ENCODE data around the gene UBN1. TPM values are rescaled to one million over a fixed set of nuclear protein-coding genes. Genes with fewer than 3 reads are reported as not detected.

UBN1 gene, protein sequence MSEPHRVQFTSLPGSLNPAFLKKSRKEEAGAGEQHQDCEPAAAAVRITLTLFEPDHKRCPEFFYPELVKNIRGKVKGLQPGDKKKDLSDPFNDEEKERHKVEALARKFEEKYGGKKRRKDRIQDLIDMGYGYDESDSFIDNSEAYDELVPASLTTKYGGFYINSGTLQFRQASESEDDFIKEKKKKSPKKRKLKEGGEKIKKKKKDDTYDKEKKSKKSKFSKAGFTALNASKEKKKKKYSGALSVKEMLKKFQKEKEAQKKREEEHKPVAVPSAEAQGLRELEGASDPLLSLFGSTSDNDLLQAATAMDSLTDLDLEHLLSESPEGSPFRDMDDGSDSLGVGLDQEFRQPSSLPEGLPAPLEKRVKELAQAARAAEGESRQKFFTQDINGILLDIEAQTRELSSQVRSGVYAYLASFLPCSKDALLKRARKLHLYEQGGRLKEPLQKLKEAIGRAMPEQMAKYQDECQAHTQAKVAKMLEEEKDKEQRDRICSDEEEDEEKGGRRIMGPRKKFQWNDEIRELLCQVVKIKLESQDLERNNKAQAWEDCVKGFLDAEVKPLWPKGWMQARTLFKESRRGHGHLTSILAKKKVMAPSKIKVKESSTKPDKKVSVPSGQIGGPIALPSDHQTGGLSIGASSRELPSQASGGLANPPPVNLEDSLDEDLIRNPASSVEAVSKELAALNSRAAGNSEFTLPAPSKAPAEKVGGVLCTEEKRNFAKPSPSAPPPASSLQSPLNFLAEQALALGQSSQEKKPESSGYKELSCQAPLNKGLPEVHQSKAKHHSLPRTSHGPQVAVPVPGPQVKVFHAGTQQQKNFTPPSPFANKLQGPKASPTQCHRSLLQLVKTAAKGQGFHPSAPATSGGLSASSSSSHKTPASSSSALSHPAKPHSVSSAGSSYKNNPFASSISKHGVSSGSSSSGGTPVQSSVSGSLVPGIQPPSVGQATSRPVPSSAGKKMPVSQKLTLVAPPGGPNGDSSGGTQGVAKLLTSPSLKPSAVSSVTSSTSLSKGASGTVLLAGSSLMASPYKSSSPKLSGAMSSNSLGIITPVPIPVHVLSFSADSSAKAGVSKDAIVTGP (N-terminal part only)
- 19.0 TPM for polyA plus RNA-seq (2013, experiment 1 of 2)
- polyA plus RNA-seq (2013, experiment 2 of 2): 19.4 TPM

GRCh38 chr16:4846901-4847773 lies at the start of gene UBN1, which contains the start of gene GLYR1:
Gene UBN1, plus strand, starts transcription at chr16:4847481. Its CDS starts 5,437 bp downstream, at chr16:4852918.
Gene GLYR1, minus strand, starts transcription at chr16:4847288. Its CDS starts 23 bp downstream, at chr16:4847265.
- no CpG with 5 or more reads among the region's 126 CpGs for WGBS (ENCODE audit: extremely low coverage, insufficient coverage, low lambda C conversion rate)
- no peak within 1 kb of the TSS for H4K5ac ChIP-seq (ENCODE audit: low read length)
- peaks cover 2% of the 10 kb centered on the region for H3K4me1 ChIP-seq (ENCODE audit: control insufficient read depth, low read depth, low read length)
- H2AK5ac ChIP-seq (ENCODE audit: low read length): no peak within 1 kb of the TSS
- no peaks in the 10 kb centered on the region for H3K27me3 ChIP-seq (ENCODE audit: insufficient read depth, low read length, poor library complexity)
- peaks cover 50% of the 10 kb centered on the region for H3K79me2 ChIP-seq (ENCODE audit: control insufficient read depth, insufficient read depth, low read length)
- H3K36me3 ChIP-seq (ENCODE audit: control insufficient read depth, insufficient read depth, low read length): no peaks in the 10 kb centered on the region
- H2BK5ac ChIP-seq (ENCODE audit: low read length): no peak within 1 kb of the TSS
- peak within 1 kb of the TSS; percentile 86 for H3K4me2 ChIP-seq (ENCODE audit: low read length)
- peak within 1 kb of the TSS; percentile 63 for H3K4ac ChIP-seq (ENCODE audit: low read depth, low read length)
- no peak within 1 kb of the TSS for H4K8ac ChIP-seq (ENCODE audit: low read depth, low read length)
- peak within 1 kb of the TSS; percentile 92 for H3K9ac ChIP-seq (ENCODE audit: low read length)
- H2BK15ac ChIP-seq (replicated peaks; ENCODE audit: low read depth): no peak within 1 kb of the TSS
- peak; percentile 99 for DNase-seq
- peak within 1 kb of the TSS; percentile 74 for H3K23ac ChIP-seq (ENCODE audit: low read length)
- peak within 1 kb of the TSS; percentile 35 for H3K18ac ChIP-seq (ENCODE audit: low read length)
- peaks cover 14% of the 10 kb centered on the region for H3K79me1 ChIP-seq (ENCODE audit: low read length)
- H3K27ac ChIP-seq (ENCODE audit: low read depth, low read length): peak within 1 kb of the TSS; percentile 86
- H3K56ac ChIP-seq (ENCODE audit: low read length): peak within 1 kb of the TSS; percentile 94
- H2BK120ac ChIP-seq (ENCODE audit: low read depth, low read length): no peak within 1 kb of the TSS
- peak within 1 kb of the TSS; percentile 92 for H3K4me3 ChIP-seq (ENCODE audit: low read length)

GRCh38 chr16:4797805-4798252 lies 49.5 kb upstream of the UBN1 start:
- no peaks in the 10 kb centered on the region for H3K27me3 ChIP-seq (ENCODE audit: insufficient read depth, low read length, poor library complexity)
- H3K79me1 ChIP-seq (ENCODE audit: low read length): no peaks in the 10 kb centered on the region
- no peaks in the 10 kb centered on the region for H3K79me2 ChIP-seq (ENCODE audit: control insufficient read depth, insufficient read depth, low read length)
- H2AK5ac ChIP-seq (ENCODE audit: low read length): no peak overlapping the region
- H2BK5ac ChIP-seq (ENCODE audit: low read length): no peak overlapping the region
- WGBS (ENCODE audit: extremely low coverage, insufficient coverage, low lambda C conversion rate): no CpG with 5 or more reads among the region's 22 CpGs
- no peak overlapping the region for H3K56ac ChIP-seq (ENCODE audit: low read length)
- no peak overlapping the region for H3K18ac ChIP-seq (ENCODE audit: low read length)
- H3K27ac ChIP-seq (ENCODE audit: low read depth, low read length): no peak overlapping the region
- DNase-seq: no peak
- H4K5ac ChIP-seq (ENCODE audit: low read length): no peak overlapping the region
- no peak overlapping the region for H4K8ac ChIP-seq (ENCODE audit: low read depth, low read length)
- H3K4me3 ChIP-seq (ENCODE audit: low read length): no peak overlapping the region
- H3K36me3 ChIP-seq (ENCODE audit: control insufficient read depth, insufficient read depth, low read length): no peaks in the 10 kb centered on the region
- H3K4ac ChIP-seq (ENCODE audit: low read depth, low read length): no peak overlapping the region
- no peaks in the 10 kb centered on the region for H3K4me1 ChIP-seq (ENCODE audit: control insufficient read depth, low read depth, low read length)
- H3K9ac ChIP-seq (ENCODE audit: low read length): no peak overlapping the region
- H2BK120ac ChIP-seq (ENCODE audit: low read depth, low read length): no peak overlapping the region
- H3K23ac ChIP-seq (ENCODE audit: low read length): no peak overlapping the region
- no peak overlapping the region for H3K4me2 ChIP-seq (ENCODE audit: low read length)
- H2BK15ac ChIP-seq (replicated peaks; ENCODE audit: low read depth): no peak overlapping the region

GRCh38 chr16:4798456-4798855 lies 48.8 kb upstream of the UBN1 start:
- no peak overlapping the region for H3K9ac ChIP-seq (ENCODE audit: low read length)
- H3K4ac ChIP-seq (ENCODE audit: low read depth, low read length): no peak overlapping the region
- no CpG with 5 or more reads among the region's 16 CpGs for WGBS (ENCODE audit: extremely low coverage, insufficient coverage, low lambda C conversion rate)
- H3K27me3 ChIP-seq (ENCODE audit: insufficient read depth, low read length, poor library complexity): no peaks in the 10 kb centered on the region
- no peak overlapping the region for H3K4me3 ChIP-seq (ENCODE audit: low read length)
- H3K23ac ChIP-seq (ENCODE audit: low read length): no peak overlapping the region
- H4K8ac ChIP-seq (ENCODE audit: low read depth, low read length): no peak overlapping the region
- H2BK15ac ChIP-seq (replicated peaks; ENCODE audit: low read depth): no peak overlapping the region
- H3K18ac ChIP-seq (ENCODE audit: low read length): no peak overlapping the region
- DNase-seq: no peak
- no peak overlapping the region for H2AK5ac ChIP-seq (ENCODE audit: low read length)
- H2BK5ac ChIP-seq (ENCODE audit: low read length): no peak overlapping the region
- H3K4me2 ChIP-seq (ENCODE audit: low read length): no peak overlapping the region
- no peaks in the 10 kb centered on the region for H3K79me2 ChIP-seq (ENCODE audit: control insufficient read depth, insufficient read depth, low read length)
- no peak overlapping the region for H4K5ac ChIP-seq (ENCODE audit: low read length)
- no peaks in the 10 kb centered on the region for H3K4me1 ChIP-seq (ENCODE audit: control insufficient read depth, low read depth, low read length)
- H3K79me1 ChIP-seq (ENCODE audit: low read length): no peaks in the 10 kb centered on the region
- no peak overlapping the region for H2BK120ac ChIP-seq (ENCODE audit: low read depth, low read length)
- H3K27ac ChIP-seq (ENCODE audit: low read depth, low read length): no peak overlapping the region
- H3K36me3 ChIP-seq (ENCODE audit: control insufficient read depth, insufficient read depth, low read length): no peaks in the 10 kb centered on the region
- H3K56ac ChIP-seq (ENCODE audit: low read length): no peak overlapping the region

GRCh38 chr16:4799171-4799855 lies 48.0 kb upstream of the UBN1 start:
- H3K4me3 ChIP-seq (ENCODE audit: low read length): no peak overlapping the region
- H3K9ac ChIP-seq (ENCODE audit: low read length): no peak overlapping the region
- no peak overlapping the region for H3K18ac ChIP-seq (ENCODE audit: low read length)
- H3K23ac ChIP-seq (ENCODE audit: low read length): no peak overlapping the region
- H3K4ac ChIP-seq (ENCODE audit: low read depth, low read length): no peak overlapping the region
- H4K5ac ChIP-seq (ENCODE audit: low read length): no peak overlapping the region
- WGBS (ENCODE audit: extremely low coverage, insufficient coverage, low lambda C conversion rate): no CpG with 5 or more reads among the region's 19 CpGs
- no peak overlapping the region for H3K4me2 ChIP-seq (ENCODE audit: low read length)
- H3K36me3 ChIP-seq (ENCODE audit: control insufficient read depth, insufficient read depth, low read length): no peaks in the 10 kb centered on the region
- no peak overlapping the region for H2BK5ac ChIP-seq (ENCODE audit: low read length)
- H2BK120ac ChIP-seq (ENCODE audit: low read depth, low read length): no peak overlapping the region
- no peaks in the 10 kb centered on the region for H3K79me1 ChIP-seq (ENCODE audit: low read length)
- H3K27ac ChIP-seq (ENCODE audit: low read depth, low read length): no peak overlapping the region
- H3K4me1 ChIP-seq (ENCODE audit: control insufficient read depth, low read depth, low read length): no peaks in the 10 kb centered on the region
- no peak overlapping the region for H3K56ac ChIP-seq (ENCODE audit: low read length)
- H2BK15ac ChIP-seq (replicated peaks; ENCODE audit: low read depth): no peak overlapping the region
- no peak overlapping the region for H4K8ac ChIP-seq (ENCODE audit: low read depth, low read length)
- H3K27me3 ChIP-seq (ENCODE audit: insufficient read depth, low read length, poor library complexity): no peaks in the 10 kb centered on the region
- no peaks in the 10 kb centered on the region for H3K79me2 ChIP-seq (ENCODE audit: control insufficient read depth, insufficient read depth, low read length)
- no peak for DNase-seq
- no peak overlapping the region for H2AK5ac ChIP-seq (ENCODE audit: low read length)
